ENCODE results near the gene KCTD3. TPM values are rescaled to one million over a fixed set of nuclear protein-coding genes. Genes with fewer than 3 reads are reported as not detected.

The KCTD3 gene
- polyA plus RNA-seq, 1 donor (not counting 4 experiments of a cell fraction or from before 2014, with no cell fraction given): 43.4 TPM

GRCh38 chr1:215601276-215601675 lies 34.2 kb downstream of the KCTD3 start:
- Histone ChIP-seq H3K27ac (ENCODE audit: control insufficient read depth, insufficient read depth, low read length) (no peak overlapping the region), H3K27me3 (ENCODE audit: control insufficient read depth, extremely low read depth, insufficient read depth, low read length) (no peaks in the 10 kb centered on the region), H3K36me3 (ENCODE audit: control insufficient read depth in 2 of 2, extremely low read depth in 1 of 2, insufficient read depth in 2 of 2, low read length in 2 of 2) (peaks cover 2 to 4% of the 10 kb centered on the region in 2 experiments), H3K9me3 (ENCODE audit: control insufficient read depth, low read depth, low read length) (no peaks in the 10 kb centered on the region), H3K4me3 (ENCODE audit: control insufficient read depth in 2 of 3, extremely low read depth in 1 of 3, insufficient read depth in 2 of 3, low read depth in 1 of 3, low read length in 3 of 3) (no peak overlapping the region), H3K79me2 (ENCODE audit: control insufficient read depth, insufficient read depth, low read length) (no peaks in the 10 kb centered on the region), H3K4me2 (ENCODE audit: control insufficient read depth, extremely low read depth, insufficient read depth, low read depth, low read length) (no peak overlapping the region), H4K20me1 (ENCODE audit: control insufficient read depth, extremely low read depth, insufficient read depth, low read length) (no peaks in the 10 kb centered on the region), H2AFZ (ENCODE audit: control insufficient read depth, low read length) (no peak overlapping the region), H3K4me1 (ENCODE audit: control insufficient read depth, extremely low read depth, insufficient read depth, low read length) (no peaks in the 10 kb centered on the region), H3K9me1 (ENCODE audit: control insufficient read depth, extremely low read depth, insufficient read depth, low read length) (no peaks in the 10 kb centered on the region), H3K9ac (ENCODE audit: control insufficient read depth, extremely low read depth, insufficient read depth, low read length) (no peak overlapping the region)
- DNase-seq (ENCODE audit: low read depth, low spot score): no peak
- FAIRE-seq: no peak
- dilution Hi-C loops (cut with MboI; ENCODE audit: extremely low pct_ligation_motif_present, low sequenced_read_pairs): no loop called here
- TF ChIP-seq CTCF (optimal IDR thresholded peaks at IDR 0.05 in 1 of 3, IDR thresholded peaks at IDR 0.05 in 1 of 3, conservative IDR thresholded peaks at IDR 0.05 in 1 of 3; ENCODE audit: extremely low read depth in 1 of 3, insufficient read depth in 2 of 3, low read length in 3 of 3): no peak
- TF ChIP-seq EZH2 (IDR thresholded peaks at IDR 0.05; ENCODE audit: low read length): no peak

- H3K27me3 ChIP-seq (ENCODE audit: control insufficient read depth, extremely low read depth, insufficient read depth, low read length): no peaks in the 10 kb centered on the region
- no peaks in the 10 kb centered on the region for H3K9me3 ChIP-seq (ENCODE audit: control insufficient read depth, low read depth, low read length)
- no peaks in the 10 kb centered on the region for H3K36me3 ChIP-seq (ENCODE audit: control insufficient read depth in 2 of 2, extremely low read depth in 1 of 2, insufficient read depth in 2 of 2, low read length in 2 of 2)
- H3K4me2 ChIP-seq (ENCODE audit: control insufficient read depth, extremely low read depth, insufficient read depth, low read depth, low read length): no peak overlapping the region
- peaks cover 5% of the 10 kb centered on the region for H3K4me1 ChIP-seq (ENCODE audit: control insufficient read depth, extremely low read depth, insufficient read depth, low read length)
- no peaks in the 10 kb centered on the region for H4K20me1 ChIP-seq (ENCODE audit: control insufficient read depth, extremely low read depth, insufficient read depth, low read length)
- dilution Hi-C loops (cut with MboI; ENCODE audit: extremely low pct_ligation_motif_present, low sequenced_read_pairs): no loop called here
- DNase-seq (ENCODE audit: low read depth, low spot score) (no peak), FAIRE-seq (no peak)
- no peaks in the 10 kb centered on the region for H3K79me2 ChIP-seq (ENCODE audit: control insufficient read depth, insufficient read depth, low read length)
- H3K9me1 ChIP-seq (ENCODE audit: control insufficient read depth, extremely low read depth, insufficient read depth, low read length): no peaks in the 10 kb centered on the region
- no peak overlapping the region for H3K27ac ChIP-seq (ENCODE audit: control insufficient read depth, insufficient read depth, low read length)
- TF ChIP-seq EZH2 (IDR thresholded peaks at IDR 0.05; ENCODE audit: low read length) (no peak), CTCF (optimal IDR thresholded peaks at IDR 0.05 in 1 of 3, IDR thresholded peaks at IDR 0.05 in 1 of 3, conservative IDR thresholded peaks at IDR 0.05 in 1 of 3; ENCODE audit: extremely low read depth in 1 of 3, insufficient read depth in 2 of 3, low read length in 3 of 3) (no peak)
- H3K9ac ChIP-seq (ENCODE audit: control insufficient read depth, extremely low read depth, insufficient read depth, low read length): no peak overlapping the region
- H3K4me3 ChIP-seq (ENCODE audit: control insufficient read depth in 2 of 3, extremely low read depth in 1 of 3, insufficient read depth in 2 of 3, low read depth in 1 of 3, low read length in 3 of 3): no peak overlapping the region
- H2AFZ ChIP-seq (ENCODE audit: control insufficient read depth, low read length): no peak overlapping the region
Observed at GRCh38 chr1:215603319-215603718, 36.2 kb downstream of the KCTD3 start.
